ENCODE data around the gene CA10. TPM values are rescaled to one million over a fixed set of nuclear protein-coding genes. Genes with fewer than 3 reads are reported as not detected.

The CA10 gene
- total RNA-seq, 1 experiment from 2014 or later: 0.46 TPM

DNA sequence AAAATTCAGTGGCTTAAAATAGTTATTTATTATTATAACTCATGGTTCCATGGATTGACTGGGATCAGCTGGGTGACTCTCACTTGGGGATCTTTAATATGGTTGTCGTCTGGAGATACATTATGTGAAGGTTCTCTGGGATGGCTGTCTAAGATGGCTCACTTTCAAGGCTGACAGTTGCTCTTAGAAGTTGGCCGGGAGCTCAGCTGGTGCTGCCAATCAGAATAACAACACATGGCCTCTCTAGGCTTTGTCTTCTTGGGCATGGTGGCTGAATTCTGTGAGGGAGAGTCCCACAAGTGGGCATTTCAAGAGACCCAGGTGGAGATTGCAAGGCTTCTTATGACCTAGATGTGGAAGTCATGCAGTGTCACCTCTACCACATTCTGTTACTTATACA is 269.7 kb downstream of the CA10 start:
- DNase-seq: no peak
- no peaks in the 10 kb centered on the region for H3K36me3 Mint-ChIP-seq (ENCODE audit: insufficient read depth in 1 of 3, low read depth in 3 of 3)
- no peaks in the 10 kb centered on the region for H3K79me2 ChIP-seq (ENCODE audit: insufficient read depth, low read length)

More for the DNA sequence above, 269.7 kb downstream of the CA10 start:
- H4K8ac ChIP-seq (replicated peaks; ENCODE audit: insufficient read length, low read depth, low read length): no peak overlapping the region
- H2BK5ac ChIP-seq (ENCODE audit: insufficient read length, low read length): no peak overlapping the region
- H3K9ac ChIP-seq (ENCODE audit: extremely low read depth, insufficient read length, low read length): no peak overlapping the region
- TF ChIP-seq CTCF (conservative IDR thresholded peaks at IDR 0.05): no peak
- H3K23ac ChIP-seq (ENCODE audit: insufficient read length, low read depth, low read length): no peak overlapping the region
- no peak overlapping the region for H2BK12ac ChIP-seq (ENCODE audit: insufficient read length, low read depth, low read length)
- H2BK15ac ChIP-seq (ENCODE audit: low read depth, low read length): no peak overlapping the region
- no peaks in the 10 kb centered on the region for H3K4me1 ChIP-seq (ENCODE audit: insufficient read depth, low read length)
- no peak overlapping the region for H2AK5ac ChIP-seq (ENCODE audit: insufficient read length, low read length)
- no peaks in the 10 kb centered on the region for H3K79me1 ChIP-seq (ENCODE audit: insufficient read depth, low read depth, low read length, poor library complexity, severe bottlenecking)
- no peak overlapping the region for H3K4me3 Mint-ChIP-seq
- no peak overlapping the region for H2AFZ ChIP-seq (ENCODE audit: low read length)
- H3K23me2 ChIP-seq (ENCODE audit: insufficient read length, low read depth, low read length, poor library complexity, severe bottlenecking): no peaks in the 10 kb centered on the region
- no peak overlapping the region for H3K18ac ChIP-seq (ENCODE audit: insufficient read length, low read depth, low read length)
- H4K20me1 ChIP-seq (ENCODE audit: control insufficient read depth, insufficient read depth, insufficient read length): no peaks in the 10 kb centered on the region
- no peak overlapping the region for H3K14ac ChIP-seq (ENCODE audit: insufficient read depth, low read length)
- H4K91ac ChIP-seq (ENCODE audit: insufficient read length, low read depth, low read length): no peak overlapping the region
- no peak overlapping the region for H3K56ac ChIP-seq (ENCODE audit: insufficient read length, low read depth, low read length)
- no peaks in the 10 kb centered on the region for H3K4me1 Mint-ChIP-seq
- 0 out of 2 replicates have a peak, but pooled peaks cover 2% of the 10 kb centered on the region for H3K27me3 Mint-ChIP-seq (ENCODE audit: low read depth)
- no peak overlapping the region for H4K5ac ChIP-seq (ENCODE audit: insufficient read length, low read depth, low read length)
- H3K4me2 ChIP-seq (ENCODE audit: insufficient read depth, insufficient read length, low read length): no peak overlapping the region
- H3K27ac ChIP-seq (ENCODE audit: insufficient read length, low read depth, low read length): no peak overlapping the region
- no peak overlapping the region for H2BK120ac ChIP-seq (ENCODE audit: low read depth, low read length, poor library complexity, severe bottlenecking)
- no peaks in the 10 kb centered on the region for H3K27me3 ChIP-seq (ENCODE audit: insufficient read depth, low read length)
- no peak overlapping the region for H2BK20ac ChIP-seq (ENCODE audit: low read depth, low read length, poor library complexity, severe bottlenecking)
- no peaks in the 10 kb centered on the region for H3K9me3 ChIP-seq (ENCODE audit: control insufficient read depth, low read depth, low read length)
- no CpG with 5 or more reads among the region's 2 CpGs for WGBS (ENCODE audit: extremely low coverage, insufficient read length, low lambda C conversion rate)
- no peak overlapping the region for H3K4ac ChIP-seq (ENCODE audit: low read depth, low read length)
- H3K9me3 Mint-ChIP-seq: no peaks in the 10 kb centered on the region
- no peak overlapping the region for H3T11ph ChIP-seq (ENCODE audit: low read length)
- no peak overlapping the region for H3K27ac Mint-ChIP-seq

All from H9 (cell line).